Measurements from ENCODE around the gene FAM193B.
"Not testable (repeated sequence)": the region's sequence is repeated elsewhere in the genome, so short reads cannot be mapped to it uniquely, and the experiment has no call there.

Gene FAM193B

DNA sequence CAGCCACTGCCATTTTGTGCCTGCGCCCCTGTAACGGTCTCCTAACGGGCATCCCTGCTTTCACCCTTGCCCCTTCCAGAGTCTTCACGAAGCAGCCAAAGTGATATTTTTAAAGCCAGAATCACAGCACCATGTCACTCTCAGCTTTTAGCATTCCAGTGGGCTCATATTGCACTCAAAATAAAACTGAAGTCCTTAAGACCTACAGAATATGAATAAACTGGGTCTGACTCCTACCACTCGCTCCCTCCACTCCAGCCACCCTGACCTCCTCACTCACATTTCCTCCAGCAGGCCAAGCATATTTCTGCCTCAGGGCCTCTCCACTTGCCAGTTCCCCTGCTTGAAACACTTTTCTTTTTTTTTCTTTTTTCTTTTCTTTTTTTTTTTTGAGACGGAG, 54.5 kb downstream of the FAM193B start:
- DNase-seq: no peak

DNA sequence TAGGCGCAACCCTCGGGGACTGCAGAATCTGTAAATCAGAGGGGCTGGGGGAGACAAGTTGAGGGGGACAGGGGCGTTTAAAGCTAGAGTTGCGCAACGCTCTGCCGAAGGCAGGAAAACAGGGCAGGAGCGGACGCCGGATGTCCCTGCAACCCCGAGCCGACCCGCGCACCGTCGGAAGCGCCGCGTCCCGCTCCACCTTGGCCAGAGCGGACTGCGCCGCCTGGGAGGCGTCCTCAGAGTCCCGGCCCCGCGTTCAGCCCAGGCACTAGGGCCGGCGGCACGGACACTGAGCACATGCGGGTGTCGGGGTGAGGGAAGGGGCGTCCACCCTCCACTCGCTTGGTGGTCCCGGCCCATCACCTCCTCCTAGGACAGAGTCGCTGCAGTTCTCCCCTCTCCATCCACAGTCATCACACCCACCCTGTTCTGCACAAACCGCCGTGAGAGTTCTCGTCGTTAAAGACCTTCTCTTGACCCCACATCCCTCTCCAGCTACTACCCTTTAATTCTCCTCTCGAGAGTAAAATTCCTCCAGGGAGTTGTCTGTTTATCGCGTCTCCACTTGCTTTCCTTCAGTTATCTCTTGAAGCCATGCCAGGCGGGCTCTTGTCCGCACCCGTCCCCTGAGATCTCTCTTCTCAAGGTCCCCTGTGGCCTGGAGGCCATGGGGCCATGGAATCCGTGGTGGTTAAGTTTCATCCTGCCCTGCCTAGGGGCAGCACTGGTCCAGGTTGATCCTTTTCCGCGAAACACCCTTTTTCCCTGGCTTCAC, 56.2 kb downstream of the FAM193B start:
- peak in 1 of 5 donors; percentile 16 for DNase-seq

DNA sequence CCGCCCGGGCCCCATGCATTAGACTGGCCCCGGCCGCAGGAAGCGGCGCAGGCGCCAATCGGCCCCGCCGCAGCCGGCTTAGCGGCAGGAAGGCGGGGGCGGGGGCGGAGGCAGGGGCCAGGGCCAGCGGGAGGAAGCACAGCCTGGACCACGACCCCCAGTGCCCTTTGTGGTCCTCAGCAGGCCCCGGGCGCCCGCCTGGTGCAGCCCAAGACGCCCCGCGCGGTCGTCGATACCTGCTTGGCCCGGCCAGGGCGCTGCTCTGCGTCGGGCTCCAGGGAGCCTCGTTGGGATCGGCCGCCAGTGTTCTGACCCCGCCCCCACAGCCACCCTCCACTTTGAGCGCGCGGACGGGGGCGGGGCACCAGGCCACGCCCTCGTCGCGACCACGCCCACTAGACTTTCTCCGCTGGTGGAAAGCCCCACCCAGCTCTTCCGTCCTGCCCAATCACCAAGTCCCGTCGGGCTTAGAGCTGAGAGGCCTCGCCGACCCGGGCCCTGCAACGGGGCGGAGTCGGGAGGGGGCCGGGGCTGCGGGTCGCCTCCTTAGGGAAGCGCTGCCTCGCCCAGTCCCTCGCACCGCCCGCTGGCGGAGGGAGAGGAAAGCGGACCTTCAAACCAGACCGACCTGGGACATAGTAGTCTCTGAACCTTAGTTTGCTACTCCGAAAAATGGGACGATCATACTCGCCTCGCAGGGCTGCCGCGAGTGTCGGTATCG, 56.9 kb downstream of the FAM193B start, which contains the start of gene PDLIM7:
PDLIM7 (minus strand) TSS at position 313 of the 721 bp plus-strand sequence. CDS start 1,092 bp downstream, outside the sequence.
- DNase-seq: peak; percentile 88 to 98 (median 91)

DNA sequence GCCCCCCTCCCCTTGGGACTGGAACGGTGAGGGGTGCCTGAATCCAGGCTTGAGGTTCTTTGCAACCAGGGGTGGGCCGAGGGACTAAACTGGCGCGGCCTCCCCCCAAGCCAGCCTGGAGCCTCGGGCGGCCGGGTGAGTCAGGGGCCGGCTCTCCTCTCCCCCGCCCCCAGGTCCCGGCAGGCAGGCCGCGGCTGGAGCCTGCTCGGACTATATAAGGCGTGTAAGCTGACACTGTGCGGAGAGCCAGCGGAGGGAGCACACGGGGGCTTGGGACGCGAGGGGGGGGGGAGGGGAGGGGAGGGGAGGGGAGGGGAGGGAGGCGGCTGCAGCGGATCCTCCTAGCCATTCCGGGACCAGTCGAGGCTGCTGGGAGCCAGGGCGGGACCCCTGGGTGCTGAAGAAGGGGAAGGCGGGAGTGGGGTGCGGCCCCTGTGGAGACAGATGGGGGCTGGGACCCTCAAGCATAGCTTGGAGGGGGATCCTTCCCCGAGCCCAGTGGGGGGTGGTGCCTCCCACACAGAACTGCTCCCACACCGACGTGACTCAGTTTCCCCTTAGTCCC, 57.6 kb downstream of the FAM193B start:
- no peak for DNase-seq

DNA sequence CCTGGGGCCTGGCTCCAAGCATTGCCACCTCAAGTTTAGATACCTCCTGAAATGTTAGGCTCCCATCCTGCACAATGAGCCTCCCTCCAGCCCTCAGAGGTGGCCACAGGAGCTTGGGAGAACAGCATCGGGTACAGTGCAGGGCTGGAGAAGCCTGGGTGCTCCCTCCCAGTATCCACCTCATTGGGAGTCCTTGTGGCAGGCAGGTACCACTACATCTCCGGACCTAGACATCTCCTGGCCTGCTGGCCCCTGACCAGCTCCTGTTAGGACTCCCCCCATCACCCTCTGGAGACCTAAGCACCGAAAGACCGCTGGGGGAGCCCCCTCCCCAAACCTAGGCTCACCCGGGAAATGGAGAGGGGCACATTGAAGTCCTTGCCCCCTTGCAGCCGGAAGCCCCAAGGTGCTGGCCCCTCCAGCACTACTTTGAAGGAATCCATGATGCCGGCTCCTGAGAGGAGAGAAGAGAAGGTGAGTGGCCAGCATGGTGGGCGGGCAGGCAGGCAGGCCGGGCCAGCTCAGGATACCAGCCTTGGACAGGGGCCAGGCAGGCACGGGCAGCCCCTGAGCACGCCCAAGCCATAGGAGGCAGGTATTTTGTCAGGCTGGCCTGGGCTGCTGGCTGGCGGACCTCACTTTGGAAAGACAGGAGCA, 58.2 kb downstream of the FAM193B start:
- no peak for DNase-seq

DNA sequence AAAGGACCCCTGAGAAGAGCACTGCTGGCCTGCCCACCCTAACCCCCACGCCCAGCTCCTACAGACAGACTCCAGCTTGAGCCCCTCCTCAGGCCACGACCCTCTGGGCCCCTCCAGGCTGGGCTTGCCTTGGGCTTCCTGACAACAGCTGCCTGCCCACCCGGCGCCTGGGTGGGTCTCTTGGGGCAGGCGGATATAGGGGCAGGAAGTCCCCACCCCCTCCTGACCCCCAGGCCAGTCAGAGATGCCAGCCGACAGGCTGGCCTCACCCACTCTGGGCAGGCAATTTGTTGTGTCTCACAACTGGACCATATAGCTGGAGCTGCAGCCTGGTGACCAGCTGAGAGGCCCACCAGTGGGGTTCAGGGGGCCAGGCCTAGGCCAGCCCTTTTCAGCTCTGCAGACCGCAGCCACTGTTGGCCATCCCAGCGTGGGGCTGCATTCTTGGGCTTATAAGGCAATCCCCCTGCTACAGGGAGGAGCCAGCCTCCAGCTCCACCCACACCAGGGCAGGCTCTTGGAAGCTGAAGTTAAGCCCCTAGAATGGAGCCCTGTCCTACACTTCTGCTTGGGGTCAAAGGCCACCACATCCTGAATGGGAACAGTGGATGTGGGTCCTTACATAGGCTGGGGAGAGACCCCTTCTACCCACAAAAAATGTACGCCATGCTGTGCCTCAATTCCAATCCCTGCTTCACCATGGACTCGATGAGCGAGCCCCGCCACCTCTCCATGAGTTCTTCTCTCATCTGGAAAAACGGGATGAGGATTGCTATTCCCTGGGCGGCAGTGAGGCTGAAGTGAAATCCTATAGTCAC, 58.9 kb downstream of the FAM193B start:
- DNase-seq: no peak

DNA sequence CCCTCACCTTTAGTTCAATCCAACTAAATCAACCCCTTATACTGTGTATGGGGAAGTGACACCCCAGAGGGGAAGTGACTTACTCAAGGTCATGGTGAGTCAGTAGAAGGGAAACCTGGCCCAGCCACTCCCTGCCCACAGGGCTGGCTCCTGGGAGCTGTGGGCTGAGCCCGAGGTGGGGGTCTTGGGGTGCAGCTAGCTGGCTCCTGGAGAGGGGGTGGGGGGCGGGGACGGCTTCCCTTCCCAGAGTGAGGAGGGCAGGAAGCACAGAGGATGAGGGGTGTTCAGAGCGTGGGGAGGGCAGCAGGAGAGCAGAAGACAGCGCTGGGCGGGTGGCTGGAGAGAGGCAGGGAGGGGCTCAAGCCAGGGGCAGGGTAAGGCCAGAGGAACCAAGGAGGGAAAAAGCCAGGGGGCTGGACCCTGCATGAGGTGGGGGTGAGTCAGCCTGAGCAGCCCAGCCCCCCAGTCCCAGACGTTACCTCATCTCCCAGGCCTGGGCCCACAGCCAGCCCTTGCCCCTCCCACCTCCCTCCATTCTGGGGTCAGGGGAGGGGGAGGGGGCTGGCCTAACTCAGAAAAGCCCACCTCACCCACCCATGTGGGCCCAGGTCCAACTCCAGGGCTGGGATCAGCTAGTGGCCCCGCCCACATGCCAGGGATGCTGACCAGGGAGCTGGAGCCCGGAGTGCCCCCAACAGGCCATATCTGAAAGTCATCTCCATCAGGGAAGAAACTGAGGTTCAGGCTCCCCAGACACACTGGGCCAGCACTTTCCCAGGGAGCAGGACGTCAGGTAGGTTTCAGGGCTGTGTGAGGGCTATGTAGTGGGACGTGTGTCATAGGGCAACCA, 59.8 kb downstream of the FAM193B start:
- no peak for DNase-seq

DNA sequence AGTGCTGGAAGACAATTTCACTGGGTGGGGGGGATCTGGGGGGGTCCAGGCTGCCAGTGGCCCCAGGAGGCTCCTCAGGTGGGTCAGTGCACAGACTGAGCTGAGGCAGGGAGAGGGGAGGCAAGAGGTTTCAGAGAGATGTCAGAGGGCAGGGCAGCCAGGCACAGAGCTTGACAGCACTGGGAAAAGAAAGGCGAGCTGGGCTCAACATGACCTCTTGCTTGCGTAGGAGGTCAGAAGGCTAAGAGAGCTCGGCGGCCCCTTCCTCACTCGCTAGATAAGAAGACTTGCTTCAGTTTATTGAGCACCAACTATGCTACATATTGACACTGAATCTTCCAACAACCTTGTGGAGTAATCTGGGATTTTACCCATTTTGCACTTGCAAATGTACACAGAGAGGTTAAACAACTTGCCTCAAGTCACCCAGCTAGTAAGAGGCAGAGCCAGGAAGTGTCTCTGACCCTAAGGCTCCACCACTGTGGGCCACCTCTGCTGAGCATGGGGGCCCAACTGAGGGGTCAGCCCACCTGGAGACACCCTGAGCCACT, 60.5 kb downstream of the FAM193B start:
- no peak for DNase-seq

DNA sequence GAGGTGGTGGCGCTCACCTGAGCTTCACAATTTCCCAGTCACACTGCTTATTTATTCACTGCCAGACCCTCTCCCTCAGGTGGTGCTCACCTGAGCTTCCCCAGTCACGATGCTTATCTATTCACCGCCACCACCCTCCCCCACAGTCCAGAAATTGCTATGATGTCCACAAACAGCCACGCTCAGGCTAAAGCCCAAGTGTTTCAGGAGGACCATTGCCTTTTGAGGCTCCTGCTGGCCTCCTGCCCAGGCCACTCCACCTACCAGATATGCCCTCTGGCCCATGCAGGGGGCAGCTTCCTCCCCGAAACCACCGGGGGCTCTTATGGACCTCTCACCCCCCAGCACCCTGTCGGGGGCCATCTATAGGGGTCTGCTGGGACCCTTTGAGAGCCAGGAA, 61.5 kb downstream of the FAM193B start:
- no peak for DNase-seq

DNA sequence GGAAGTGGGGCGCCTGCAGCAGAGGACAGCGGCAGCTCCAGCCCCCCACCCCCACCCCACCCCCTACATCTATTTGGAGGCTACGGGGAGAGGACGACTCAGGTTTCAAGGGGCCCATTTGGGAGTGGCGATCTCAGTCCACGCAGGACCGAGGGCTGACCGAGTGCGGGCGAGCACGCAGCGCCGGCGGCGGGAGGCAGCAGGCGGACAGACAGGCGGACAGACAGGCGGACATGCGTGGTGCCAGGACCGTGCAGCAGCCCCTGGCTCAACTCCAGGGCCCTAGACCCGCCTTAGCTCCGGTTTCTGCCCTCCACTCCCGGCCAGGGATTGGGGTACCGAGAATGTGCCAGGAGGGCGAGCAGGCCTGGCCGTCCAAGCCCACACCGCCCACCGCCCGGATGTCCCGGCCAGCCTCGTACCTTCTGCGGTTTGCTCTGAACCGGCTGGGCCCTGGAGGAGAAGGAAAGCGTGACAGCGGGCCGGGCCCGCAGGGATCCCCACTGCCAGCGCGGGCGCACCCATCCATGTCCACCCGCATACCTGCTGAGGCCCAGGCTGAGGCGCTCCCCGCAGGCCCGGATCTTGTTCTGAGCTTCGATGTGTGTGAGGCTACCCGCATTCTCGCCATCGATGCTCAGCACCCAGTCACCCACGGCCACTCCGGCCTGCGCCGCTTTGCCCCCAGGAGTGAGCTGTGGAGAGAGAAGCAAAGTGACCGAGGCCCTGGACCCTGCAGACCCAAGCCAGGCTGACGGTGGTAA, 62.2 kb downstream of the FAM193B start:
- DNase-seq: no peak

DNA sequence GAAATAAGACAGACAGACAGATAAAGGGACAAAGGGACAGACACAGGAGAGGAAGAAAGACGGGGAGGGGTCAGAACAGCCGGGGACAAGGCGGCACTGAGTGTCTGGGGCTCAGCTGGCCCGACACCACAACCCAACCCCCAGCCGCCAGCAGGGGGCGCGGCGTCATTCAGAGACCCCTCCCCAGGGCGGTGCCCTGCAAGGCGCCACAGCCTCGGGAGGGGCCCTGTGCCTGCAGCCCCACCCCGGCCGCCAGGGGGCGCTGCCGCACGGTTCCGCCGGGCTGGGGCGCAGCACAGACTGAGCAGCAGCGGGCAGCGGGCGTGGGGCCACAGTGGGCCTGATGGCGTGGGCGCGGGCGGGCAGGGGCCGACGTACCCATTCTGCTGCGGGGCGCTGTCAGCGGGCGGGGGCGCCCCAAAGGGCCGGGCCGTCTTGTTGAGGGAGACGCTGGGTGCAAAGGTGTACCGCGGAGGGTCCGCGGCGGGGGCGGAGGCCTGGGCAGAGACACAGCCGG, 62.9 kb downstream of the FAM193B start:
- no peak for DNase-seq

DNA sequence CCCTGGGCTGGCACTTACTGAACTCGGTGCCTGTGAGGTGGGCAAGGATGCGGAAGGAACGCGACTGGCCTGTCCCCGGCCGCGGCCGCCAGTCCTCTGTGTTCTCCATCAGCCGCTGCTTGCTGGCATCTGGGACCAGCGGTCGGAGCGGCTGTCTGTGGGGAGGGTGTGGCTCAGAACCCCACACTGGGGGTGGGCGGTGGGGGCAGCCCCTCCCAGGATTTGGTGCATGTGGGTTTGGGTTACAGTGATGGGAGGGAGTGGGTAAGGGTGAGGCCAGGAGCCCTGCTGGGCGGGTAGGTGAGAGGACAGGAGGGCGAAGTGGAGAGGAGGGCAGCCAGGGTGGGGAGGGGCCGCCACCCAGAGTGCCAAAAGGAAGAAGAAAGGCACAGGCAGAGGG, 63.4 kb downstream of the FAM193B start:
- no peak for DNase-seq

DNA sequence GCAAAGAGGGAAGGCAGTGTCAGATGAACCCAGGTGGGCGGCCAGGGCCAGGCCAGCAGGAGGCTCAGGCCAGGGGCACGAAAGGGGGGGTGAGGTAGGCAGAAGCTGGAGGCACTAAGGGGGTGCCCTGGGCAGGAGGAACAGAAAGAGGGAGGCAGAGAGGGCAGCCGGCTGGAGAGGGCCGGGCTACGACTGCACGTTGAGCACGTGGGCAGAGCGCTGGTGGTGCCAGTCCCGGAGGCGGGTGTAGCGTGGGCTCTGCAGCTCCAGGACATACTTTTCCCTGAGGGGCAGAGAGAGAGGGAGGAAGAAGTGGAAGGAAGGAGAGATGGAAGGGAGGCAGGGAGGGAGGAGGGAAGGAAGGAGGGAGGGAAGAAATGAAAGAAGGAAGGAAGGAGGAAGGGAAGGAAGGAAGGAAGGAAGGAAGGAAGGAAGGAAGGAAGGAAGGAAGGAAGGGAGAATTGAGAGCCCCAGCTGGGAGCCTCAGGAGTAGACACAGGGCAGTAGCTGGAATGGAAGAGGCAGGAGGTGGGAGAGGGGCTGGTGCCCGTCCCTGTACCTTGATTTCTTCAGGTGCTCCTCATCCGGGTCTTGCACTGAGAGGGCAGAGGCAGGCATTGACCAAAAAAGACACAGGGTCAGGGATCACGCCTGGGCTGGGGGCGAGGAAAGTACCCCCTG, 63.9 kb downstream of the FAM193B start:
- no peak for DNase-seq

DNA sequence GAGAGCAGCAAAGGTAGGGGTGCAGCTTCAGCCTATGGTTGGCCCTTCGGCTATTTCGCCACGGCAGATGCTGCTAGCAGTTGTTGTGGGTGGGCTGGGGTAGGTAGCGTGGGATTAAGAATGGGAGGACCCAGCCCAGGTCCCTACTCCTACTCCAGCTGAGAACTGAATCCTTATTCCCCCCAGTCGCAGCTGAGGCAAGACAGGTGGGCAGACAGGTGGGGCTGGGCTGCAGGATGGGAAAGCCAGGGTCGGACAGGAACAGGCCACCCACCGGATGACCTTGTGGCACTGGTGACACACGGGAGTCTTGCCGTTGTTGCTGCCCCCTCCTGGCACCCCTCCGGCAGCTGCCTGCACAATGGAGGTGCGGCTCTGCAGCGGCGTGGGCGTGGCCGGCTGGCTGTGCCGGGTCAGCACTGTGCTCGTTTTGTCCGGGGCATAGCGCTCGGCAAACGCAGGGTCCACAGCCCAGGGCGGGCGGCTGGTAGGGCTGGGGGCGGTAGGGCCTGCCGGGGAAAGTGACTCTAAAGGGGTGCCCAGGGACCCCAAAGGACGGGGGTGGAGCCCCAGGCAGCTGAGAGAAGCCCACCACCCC, 65.1 kb downstream of the FAM193B start:
- DNase-seq: no peak

DNA sequence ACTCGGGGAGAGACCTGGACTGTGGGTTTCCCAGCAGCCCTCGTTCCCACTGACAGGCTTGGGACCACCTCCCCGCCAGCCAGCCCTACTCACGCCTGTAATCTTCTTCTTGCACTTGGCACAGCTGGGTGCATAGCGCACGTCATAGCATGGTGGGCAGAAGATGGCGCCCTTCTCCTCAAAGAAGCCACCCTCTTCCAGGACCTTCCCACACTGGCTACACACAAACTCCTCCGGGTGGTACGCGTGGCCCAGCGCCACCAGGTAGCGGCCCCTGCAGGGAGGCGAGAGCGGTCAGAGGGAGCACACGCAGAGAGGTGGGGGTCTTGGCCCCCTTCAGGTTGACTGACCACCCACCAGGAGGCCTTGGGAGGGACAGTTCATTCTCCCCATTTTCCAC, 66.4 kb downstream of the FAM193B start:
- DNase-seq: no peak

DNA sequence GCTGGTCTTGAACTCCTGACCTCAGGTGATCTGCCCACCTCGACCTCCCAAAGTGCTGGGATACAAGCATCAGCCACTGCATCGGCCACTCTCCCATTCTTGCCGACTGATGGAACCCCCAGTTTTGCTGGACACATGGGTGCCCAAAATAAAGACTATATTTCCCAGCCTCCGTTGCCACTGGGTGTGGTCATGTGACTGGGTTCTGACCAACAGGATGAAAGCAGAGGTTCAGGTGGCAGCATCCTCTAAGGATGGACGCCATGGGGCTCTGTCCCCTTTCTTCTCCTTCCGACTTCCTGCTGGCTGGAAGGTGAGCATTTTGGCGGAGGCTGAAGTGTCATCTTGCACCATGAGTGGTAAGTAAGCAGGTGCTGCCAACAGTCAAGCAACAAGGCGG, 67.2 kb downstream of the FAM193B start:
- no peak for DNase-seq

DNA sequence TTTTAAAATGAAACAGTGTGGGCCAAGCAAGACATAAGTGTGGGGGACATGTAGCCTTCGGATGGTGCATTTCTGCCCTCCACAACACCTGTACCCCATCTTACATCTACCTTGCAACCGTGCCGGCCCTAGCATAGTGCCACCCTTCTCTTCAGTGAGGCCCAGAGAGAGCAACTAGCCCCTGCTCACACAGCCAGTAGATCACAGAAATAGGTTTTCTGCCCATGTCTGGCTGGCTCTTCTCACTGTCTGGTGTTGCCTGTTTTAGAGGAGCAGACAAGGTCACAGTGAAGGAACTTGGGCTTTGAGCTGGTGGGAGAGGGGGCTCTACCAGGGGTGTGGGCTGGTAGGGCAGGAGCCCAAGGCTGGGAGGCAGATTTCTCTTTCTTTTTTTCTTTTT, 68.1 kb downstream of the FAM193B start:
- no peak for DNase-seq

DNA sequence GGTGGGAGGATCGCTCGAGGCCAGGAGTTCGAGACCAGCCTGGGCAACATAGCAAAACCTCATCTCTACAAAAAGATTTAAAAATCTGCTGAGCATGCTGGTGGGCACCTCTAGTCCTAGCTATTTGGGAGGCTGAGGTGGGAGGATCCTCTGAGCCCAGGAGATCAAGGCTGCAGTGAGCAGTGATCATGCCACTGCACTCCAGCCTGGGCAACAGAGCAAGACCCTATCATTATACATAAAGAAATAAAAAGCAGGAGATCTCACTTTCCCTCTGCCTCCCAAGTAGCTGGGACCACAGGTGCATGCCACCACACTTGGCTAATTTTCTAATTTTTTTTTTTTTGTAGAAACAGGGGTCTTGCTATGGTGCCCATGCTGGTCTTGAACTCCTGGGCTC, 68.6 kb downstream of the FAM193B start:
- not testable (repeated sequence) for DNase-seq
